GM12865 (cell line): Measurements from ENCODE around the gene AGTRAP.

Experiments used
- DNase-seq: peaks from one replicate; pipeline ENCODE4 v3.0.0; 2010; ENCODE audit warnings: low read depth
- H3K4me3 ChIP-seq: 2 replicates; pipeline ENCODE4 v1.5.1; 2011; ENCODE audit warnings: mild to moderate bottlenecking, low read depth, low read length, control low read depth
- TF ChIP-seq, protein P1 (sequence below): IDR thresholded peaks from 2 replicates; pipeline ENCODE4 v1.5.1; 2011; ENCODE audit warnings: low read length, control low read depth, low read depth, inconsistent platforms; ENCODE audit not compliant: insufficient read depth; ENCODE audit errors: missing control alignments

The AGTRAP gene

DNA sequence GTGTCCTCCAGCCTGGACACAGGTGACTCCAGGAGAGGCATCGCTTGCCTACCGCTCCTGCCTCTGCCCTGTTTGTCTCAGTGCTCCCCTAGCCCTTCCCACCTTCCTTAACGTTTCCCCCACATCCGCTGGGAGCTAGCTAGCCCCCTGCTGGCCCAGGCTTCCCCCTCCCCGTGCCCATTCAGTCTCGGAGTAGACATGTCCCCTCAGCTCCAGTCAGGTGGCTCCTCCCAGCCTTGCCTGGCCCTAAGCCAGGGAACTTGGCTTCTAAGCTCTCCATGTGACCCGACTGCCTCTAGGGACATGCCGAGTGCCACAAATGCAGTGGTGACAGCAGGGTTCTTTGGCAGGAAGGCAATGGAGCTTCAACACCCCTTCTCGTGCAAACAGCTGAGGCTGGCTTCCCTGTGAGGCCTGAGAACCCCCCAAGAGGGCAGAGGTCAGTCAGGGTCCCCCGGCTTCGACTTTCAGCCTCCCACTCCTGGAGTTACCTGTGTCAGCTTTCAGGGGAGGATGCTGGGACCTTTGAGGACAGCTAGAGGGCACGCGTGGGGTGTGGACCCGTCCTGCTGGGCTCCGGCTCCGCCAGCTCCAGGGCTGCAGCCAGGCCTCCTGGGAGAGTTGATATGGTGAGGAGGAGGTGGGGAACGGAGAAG, 28.2 kb upstream of the AGTRAP start:
- TF ChIP-seq, protein P1, sequence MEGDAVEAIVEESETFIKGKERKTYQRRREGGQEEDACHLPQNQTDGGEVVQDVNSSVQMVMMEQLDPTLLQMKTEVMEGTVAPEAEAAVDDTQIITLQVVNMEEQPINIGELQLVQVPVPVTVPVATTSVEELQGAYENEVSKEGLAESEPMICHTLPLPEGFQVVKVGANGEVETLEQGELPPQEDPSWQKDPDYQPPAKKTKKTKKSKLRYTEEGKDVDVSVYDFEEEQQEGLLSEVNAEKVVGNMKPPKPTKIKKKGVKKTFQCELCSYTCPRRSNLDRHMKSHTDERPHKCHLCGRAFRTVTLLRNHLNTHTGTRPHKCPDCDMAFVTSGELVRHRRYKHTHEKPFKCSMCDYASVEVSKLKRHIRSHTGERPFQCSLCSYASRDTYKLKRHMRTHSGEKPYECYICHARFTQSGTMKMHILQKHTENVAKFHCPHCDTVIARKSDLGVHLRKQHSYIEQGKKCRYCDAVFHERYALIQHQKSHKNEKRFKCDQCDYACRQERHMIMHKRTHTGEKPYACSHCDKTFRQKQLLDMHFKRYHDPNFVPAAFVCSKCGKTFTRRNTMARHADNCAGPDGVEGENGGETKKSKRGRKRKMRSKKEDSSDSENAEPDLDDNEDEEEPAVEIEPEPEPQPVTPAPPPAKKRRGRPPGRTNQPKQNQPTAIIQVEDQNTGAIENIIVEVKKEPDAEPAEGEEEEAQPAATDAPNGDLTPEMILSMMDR, result no peak
- no peak overlapping the region for H3K4me3 ChIP-seq
- no peak for DNase-seq

DNA sequence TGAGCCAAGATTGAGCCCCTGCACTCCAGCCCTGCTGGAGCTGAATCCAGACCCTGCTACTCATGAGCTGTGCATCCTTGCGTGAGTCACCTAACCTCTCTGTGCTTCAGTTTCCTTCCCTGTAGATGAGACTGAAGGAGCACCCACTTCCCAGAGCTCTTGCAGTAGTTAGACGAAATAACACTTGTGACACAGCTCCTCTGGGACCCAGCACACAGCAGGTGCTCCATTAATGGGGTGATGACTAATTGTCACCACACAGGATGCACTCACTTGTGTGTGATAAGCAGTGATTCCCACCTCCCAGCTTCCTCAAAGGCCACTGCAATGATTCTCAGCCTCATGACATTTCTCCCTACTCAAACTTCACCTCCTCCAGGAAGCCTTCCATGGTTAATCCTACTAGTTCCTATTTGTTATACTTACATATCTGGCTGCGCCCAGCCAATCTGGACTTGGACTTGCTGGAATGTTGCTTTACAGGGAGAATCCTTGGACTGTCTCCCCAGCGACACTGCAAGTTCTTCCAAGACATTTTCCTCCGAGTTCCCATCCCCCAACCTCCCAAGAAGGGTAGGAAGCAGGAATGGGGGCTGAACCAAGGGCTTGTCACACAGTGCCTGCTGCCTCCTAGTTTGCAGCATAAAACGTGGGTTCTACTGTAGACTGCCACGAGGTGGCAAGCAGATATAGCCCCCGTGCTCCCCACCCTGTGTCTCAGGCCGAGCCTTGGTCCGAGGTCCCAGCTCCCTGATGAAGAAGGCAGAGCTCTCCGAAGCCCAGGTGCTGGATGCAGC, 27.2 kb upstream of the AGTRAP start:
- TF ChIP-seq, protein P1, result no peak
- DNase-seq, result no peak

DNA sequence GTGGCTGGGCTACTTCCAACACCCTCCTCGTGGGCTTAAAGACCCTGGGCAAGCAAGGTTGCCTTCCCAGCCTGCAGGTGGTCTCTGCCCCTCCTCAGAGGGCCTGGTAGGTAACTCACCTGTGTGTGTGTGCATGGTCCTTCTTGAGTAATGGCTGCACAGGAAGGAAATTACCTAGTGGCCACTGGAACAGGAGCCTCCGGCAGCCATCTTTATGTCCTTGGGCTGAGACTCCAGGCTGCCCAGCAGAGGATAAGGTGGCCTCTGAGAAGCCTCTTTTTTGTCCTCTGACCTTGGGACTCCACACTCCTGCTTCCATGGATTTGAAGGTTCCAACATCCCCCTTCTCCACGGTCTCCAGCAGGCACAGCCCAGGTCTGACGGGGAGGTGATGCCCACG, 24.4 kb upstream of the AGTRAP start:
- TF ChIP-seq, protein P1, result no peak
- no peak for DNase-seq
- no peak overlapping the region for H3K4me3 ChIP-seq

More for the DNA sequence above, 27.2 kb upstream of the AGTRAP start:
- no peak overlapping the region for H3K4me3 ChIP-seq

DNA sequence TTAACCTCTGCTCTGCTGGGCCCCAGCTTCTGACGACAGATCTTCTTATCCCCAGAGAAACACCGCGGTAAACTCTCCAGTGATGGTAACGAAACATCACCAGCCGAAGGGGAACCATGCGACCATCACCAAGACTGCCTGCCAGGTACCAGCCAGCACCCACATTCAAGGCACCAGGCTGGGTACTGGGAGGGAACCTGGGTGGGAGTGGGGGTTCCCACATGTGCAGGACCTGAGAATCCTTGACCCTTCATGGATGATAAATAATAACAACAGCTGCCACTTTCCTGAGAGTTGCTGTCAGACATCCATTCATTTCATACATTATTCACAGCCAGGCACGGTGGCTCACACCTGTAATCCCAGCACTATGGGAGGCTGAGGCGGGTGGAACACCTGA, 23.7 kb upstream of the AGTRAP start:
- DNase-seq, result no peak
- TF ChIP-seq, protein P1, result no peak
- no peak overlapping the region for H3K4me3 ChIP-seq

DNA sequence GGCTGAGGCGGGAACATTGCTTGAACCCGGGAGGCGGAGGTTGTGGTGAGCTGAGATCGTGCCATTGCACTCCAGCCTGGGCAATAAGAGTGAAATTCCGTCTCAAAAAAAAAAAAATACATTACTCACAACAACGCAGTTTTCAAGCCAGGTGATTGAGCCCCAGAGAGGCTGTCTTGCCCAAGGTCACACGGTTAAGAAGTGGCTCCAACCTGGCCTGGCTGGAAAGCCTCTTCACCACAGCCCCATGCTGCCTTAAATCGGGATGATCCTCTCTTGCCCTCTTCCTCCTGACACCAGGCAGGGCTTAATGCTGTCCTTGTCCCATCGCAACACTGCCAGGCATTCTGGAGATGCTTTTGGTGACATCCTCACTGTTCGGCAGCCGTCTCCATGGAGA, 22.8 kb upstream of the AGTRAP start:
- TF ChIP-seq, protein P1, result no peak
- H3K4me3 ChIP-seq, result no peak overlapping the region
- no peak for DNase-seq

DNA sequence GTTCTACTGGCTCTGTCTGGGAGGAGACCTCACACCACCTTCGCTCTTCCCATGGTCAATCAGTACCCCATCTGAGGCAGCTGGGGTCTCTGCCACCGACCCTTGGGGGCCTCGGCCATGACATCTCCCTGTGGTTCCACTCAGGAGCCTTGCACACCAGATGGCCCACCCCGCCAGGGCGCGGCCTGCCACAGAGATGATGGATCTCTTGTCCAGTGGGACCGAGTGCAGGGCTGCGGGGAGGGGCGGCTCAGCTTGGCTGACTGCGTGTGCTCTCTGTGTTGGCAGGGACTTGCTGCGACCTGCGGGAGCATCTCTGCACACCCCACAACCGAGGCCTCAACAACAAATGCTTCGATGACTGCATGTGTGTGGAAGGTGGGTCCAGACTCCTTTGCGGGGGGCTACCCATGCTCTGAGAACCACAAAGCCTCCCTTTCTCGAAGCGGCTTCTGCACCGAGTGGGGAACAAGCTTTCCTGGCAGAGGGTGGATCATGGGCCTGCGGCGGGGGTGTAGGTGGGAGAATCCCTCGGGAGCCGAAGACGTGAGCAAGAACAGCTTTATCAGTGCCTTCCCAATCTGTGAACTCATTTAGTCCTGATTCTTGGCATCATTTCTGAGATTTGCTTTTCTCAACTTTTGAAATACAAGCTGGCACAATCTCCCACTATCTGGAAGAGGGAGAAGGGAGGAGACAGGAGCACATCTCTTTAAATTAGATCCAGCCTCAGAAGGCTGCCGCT, 20.9 kb upstream of the AGTRAP start:
- no peak for DNase-seq
- no peak overlapping the region for H3K4me3 ChIP-seq
- TF ChIP-seq, protein P1, result no peak
